Activated naive CD4-positive, alpha-beta T cell treated with anti-CD3 and anti-CD28 coated beads, Interleukin-2, amount 50 U/mL, for 16 hours (primary cell): Measurements from ENCODE around the gene PFAS.

Source experiments
- DNase-seq: peaks from one replicate; pipeline ENCODE4 v3.0.0-alpha.2; 2020

PFAS gene

DNA sequence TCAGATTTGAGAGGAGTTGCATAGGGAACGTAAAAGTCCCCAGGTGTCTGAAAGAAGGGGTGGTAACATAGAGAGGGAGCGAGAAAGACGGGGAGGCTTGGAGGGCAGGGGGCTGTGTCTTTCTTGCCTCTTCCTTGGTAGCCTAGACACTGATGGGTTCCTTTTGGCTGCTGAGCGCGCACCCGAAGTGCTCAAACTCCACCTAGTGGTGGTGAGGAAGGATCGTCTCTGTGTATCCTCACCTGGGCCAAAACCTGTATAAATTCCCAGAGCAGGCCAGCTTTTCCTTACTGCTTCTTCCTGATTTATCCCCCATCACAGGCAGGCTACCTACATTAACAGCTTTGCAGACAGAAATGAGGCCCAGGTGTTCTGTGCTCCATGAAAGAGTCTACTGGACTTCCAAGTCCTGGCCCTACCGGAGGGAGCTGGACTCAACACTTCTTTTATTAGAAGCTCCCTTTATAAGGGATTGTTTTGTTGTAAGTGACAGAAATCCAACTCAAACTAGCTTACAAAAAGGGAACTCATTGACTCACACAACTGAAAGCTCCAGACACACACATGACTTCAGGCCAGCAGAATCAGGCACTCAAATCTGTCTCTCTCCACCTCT is 51.6 kb downstream of the PFAS start:
- DNase-seq: peak; percentile 59

DNA sequence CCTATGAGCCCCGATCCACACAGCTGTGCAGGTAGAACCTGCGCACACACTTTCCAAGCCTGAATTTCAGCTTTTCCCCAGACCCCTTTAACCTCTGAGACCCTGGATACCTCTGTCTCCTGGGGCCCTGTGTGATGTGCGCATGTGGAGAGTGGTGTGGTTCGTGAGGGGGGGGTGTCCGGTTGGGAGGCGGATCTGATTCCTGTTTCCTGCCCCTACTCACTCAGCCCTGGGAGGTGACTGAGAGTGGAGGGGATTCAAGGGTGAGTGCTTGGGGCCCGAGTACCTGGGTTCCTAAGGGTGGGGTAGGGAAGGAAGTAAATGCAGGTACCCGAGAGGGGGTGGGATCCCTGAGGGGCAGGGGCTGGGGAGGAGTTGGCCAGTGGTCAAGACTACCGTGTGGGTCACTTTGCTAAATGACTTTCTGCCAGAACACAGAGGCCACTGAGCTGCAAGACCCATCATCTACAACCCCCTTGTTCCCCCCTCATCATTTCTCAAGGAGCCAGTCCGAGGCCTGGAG is 61.6 kb downstream of the PFAS start:
- DNase-seq: no peak

DNA sequence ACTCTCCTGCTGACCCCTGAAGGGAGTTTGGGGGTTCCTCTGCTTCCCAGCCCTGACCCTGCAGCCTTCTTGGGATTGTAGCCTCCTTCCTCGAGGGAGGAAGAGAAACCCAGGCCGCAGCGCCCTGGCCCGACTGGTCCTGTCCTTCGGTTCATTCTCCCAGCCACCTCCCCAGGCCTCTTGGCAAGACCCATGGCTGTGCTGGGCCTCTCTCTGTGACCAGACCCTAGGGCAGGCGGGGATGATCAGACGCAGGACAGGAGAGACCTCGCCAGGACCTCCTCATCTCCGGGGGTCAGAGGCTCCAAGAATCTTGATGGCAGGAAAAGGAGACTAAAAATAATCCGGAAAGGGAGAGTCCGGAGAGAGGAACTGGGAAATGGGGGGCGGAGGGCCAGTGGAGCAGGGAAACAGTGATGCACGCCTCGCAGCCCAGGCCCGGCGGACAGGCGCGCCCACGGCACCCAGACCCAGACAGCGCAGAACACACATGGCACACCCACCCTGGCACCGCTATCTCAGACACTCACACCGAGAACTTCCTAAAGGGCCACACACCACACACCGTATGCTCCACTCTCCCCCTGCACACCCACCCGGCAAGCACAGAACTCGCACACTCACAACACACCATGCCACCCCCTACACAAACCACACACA is 62.2 kb downstream of the PFAS start:
- no peak for DNase-seq

DNA sequence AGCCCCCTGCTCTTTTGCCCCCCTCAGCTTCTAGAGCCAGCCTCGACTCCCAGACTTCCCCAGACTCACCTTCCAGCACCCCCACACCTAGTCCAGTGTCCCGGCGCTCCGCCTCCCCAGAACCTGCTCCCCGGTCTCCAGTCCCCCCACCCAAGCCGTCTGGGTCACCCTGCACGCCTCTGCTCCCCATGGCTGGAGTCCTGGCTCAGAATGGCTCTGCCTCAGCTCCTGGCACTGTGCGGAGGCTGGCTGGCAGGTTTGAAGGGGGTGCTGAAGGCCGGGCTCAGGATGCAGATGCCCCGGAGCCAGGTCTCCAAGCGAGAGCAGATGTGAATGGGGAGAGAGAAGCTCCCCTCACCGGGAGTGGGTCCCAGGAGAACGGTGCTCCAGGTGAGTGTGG is 63.2 kb downstream of the PFAS start:
- no peak for DNase-seq

- no peak for DNase-seq
These were observed 63.9 kb downstream of the PFAS start for GRCh38 chr17:8312726-8313600.

DNA sequence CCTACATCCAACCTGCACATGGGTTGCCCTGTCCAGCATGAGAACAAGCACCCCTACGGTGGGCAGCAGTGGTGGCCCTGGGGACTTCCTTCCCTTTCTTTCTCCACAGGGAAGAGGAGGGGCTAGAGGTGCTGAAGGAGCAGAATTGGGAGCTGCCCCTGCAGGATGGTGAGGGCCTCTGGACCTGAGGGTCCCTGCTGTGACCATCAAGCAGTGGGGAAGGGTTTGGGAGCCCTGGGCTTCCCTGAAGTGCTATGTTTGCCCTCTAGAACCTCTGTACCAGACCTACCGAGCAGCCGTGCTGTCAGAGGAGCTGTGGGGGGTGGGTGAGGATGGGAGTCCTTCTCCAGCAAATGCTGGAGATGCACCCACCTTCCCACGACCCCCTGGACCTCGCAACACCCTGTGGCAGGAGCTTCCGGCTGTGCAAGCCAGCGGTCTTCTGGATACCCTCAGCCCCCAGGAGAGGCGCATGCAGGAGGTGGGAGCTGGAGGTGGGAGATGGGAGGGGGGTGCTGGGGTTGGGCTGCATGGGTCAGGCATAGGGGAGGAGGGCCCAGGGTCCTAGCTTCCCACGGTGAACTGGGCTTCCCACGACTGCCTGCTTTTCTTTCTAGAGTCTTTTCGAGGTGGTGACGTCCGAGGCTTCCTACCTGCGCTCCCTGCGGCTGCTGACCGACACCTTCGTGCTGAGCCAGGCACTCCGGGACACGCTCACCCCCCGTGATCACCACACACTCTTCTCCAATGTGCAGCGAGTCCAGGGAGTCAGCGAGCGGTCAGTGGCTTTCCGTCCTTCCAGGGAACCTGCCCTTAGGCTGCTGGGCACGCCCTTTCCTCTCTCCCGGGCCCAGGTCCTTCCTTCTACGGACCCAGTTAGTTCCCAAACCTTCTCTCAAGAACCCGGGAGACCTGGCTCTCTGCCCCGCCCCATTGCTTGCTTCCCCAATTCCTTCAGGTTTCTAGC is 66.0 kb downstream of the PFAS start:
- no peak for DNase-seq

DNA sequence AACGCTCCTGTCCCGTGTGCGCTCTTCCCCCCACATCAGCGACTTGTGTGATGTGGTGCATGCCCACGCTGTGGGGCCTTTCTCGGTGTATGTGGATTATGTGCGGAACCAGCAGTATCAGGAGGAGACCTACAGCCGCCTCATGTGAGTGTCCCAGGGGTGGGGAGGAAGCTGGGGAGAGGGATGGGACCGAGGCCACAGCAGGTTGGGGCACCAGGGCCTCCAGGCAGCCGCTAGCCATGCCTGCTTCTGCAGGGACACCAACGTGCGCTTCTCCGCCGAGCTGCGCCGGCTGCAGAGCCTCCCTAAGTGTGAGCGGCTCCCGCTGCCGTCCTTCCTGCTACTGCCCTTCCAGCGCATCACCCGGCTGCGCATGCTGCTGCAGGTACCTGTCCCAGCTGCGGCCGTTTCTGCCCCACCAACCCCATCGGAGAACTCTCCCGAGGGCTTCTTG is 66.7 kb downstream of the PFAS start:
- DNase-seq: no peak

GRCh38 chr17:8318010-8318935 is 69.2 kb downstream of the PFAS start:
- no peak for DNase-seq
